Fibroblast of the aortic adventitia (primary cell): Measurements from ENCODE around the gene RBP7. TPM values are rescaled to one million over a fixed set of nuclear protein-coding genes. Genes with fewer than 3 reads are reported as not detected.

Experiments
- DNase-seq: peaks from one replicate; pipeline ENCODE4 v3.0.0-alpha.2; 2010; ENCODE audit warnings: low read depth
- H3K4me3 ChIP-seq: 2 replicates; pipeline ENCODE4 v1.5.1; 2011; ENCODE audit warnings: low read depth, mild to moderate bottlenecking, control low read depth, low read length, moderate library complexity
- CTCF ChIP-seq: IDR thresholded peaks from 2 replicates; pipeline ENCODE4 v1.5.1; 2011; ENCODE audit warnings: mild to moderate bottlenecking, low read length, control low read depth, inconsistent platforms; ENCODE audit not compliant: insufficient read depth
- total RNA-seq: library from RNA; depleted of rRNA; stranded (reverse); fragments of >200 nt; gene quantifications from 2 replicates; pipeline ENCODE4 v1.2.3, GENCODE V29; 2012; ENCODE audit warnings: low replicate concordance

The RBP7 gene
- total RNA-seq, 1 donor: not detected

GRCh38 chr1:10031461-10031860 lies 34.4 kb downstream of the RBP7 start:
- TF ChIP-seq CTCF: no peak
- peak; percentile 80 for DNase-seq
- H3K4me3 ChIP-seq: no peak overlapping the region

- TF ChIP-seq CTCF: peak; percentile 67
- peak; percentile 96 for DNase-seq
- peak within 1 kb of the TSS; percentile 83 for H3K4me3 ChIP-seq
Observed at GRCh38 chr1:10032590-10033358, 35.7 kb downstream of the RBP7 start, which contains the start of gene UBE4B. Gene UBE4B (plus strand): TSS chr1:10032958. CDS start chr1:10033671, 713 bp downstream.

DNA sequence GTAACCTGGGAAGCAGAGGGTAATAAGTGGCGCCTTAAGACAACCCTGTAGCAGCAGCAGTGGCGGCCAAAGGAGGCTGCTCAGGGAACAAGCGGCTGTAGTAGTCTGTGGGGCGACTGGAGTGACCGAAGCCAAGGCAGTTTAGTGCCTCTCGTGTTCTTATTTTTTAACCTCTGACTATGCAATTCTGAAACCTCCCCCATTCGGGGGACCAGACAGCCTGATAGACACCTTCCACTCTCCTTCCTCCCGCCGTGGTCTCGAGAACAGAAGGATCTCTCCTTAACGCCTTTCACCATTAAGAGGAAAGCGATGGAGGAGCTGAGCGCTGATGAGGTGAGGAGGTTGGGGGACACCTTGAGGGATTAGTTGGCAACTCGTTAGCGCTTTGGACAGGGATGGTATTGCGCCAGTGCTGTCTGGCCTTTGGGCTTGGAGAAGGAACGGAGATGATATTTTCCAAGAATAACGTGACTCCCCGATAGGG lies 36.4 kb downstream of the RBP7 start:
- no peak for TF ChIP-seq CTCF
- DNase-seq: peak; percentile 43
- H3K4me3 ChIP-seq: peak overlapping the region; percentile 83

DNA sequence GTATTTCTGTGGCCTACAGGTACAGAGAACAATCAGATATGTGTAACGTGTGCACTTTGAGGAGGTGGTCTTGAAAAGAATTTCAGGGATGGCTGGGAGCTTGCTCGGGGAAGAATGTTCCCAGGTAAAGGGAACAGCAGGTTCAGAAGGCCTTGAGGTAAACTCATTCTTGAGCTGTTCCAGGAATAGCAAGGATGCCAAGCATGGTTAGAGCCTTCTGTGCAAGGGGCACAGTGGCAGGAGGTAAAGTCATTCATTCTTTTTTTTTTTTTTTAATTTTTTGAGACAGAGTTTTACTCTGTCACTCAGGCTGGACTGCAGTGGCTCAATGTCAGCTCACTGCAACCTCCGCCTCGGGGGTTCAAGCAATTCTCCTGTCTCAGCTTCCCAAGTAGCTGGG lies 45.7 kb downstream of the RBP7 start:
- TF ChIP-seq CTCF: no peak
- no peak for DNase-seq
- no peak overlapping the region for H3K4me3 ChIP-seq

DNA sequence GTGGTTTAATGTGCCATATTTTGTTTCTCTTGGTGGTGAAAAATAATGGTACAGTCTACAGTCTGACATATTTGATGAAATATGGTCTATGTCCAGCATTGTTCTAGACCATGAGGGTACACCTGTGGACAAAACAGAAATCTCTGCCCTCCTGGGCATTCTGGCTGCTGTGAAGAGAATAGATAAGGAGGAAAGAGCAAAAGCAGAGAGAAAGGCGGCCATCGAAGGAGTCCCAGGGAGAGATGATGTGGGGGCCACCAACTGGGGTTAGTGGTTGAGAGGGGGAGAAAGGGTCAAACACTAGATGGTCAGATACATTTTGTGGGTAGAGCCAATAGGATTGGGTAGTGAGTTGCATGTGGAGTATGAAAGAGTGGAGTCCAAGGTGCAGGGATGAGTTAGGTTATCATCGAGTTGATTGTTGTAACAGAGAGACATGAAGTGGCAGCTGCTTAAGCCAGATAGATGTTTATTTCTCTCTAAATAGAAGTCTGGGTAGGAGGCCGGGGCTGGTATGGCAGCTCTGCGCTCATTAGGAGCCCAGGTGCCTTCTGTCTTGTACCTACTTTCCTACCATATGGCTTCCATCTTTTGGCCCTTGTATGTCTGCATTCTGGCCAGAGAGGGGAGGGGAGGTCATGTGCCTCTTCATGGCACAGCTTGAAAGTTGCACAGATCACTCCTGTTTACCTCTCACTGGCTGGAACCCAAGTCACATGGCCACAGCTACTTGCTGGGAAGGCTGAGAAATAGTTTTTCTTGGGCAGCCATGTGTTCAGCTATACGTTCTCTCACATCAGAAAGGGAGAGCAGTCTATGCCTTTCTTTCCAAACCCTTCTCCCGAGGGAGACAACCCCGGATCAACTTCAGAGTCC lies 48.7 kb downstream of the RBP7 start:
- H3K4me3 ChIP-seq: peak overlapping the region; percentile 7
- DNase-seq: peak; percentile 61
- no peak for TF ChIP-seq CTCF

DNA sequence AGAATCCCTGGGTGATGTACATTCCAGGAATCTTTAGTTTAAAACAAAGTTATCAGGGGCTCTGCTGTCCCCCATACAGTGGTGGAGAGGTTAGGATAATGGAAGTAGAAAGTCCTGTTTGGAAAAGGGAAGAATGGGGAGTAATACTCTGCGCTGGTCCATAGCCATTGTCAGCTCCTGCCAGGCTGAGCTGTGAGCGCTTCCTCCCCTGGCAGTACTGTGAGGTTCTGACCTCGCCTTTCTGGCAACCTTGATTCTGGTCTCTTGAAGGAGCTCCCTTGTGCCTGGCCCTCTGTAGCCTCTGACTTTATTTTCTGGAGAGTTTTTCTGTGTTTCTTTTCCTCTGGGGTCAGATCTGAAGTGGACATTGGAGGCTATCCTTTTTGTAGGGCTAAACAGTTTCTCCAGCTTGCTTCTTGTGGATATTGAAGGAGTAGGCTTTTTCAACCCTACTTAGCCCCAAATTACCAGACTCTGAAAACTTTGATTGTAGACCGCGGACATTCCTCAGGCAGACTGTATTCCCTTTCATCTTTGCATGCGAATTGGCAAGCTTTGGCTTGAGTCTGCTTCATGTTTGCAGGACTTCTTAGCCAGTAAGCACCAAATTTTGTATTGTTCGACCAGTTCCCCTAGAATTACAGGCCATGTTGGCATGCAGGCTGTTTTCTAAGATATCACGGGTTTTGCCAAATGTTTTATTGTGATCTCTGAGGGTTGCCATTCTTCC lies 49.5 kb downstream of the RBP7 start:
- DNase-seq: peak; percentile 73
- H3K4me3 ChIP-seq: peak overlapping the region; percentile 7

More for the DNA sequence above, 49.5 kb downstream of the RBP7 start:
- TF ChIP-seq CTCF: no peak
